Heart left ventricle (tissue), 13 donors: ENCODE measurements around the gene NELL1.

ENCODE experiments used
- CTCF ChIP-seq, 12 donors: fragments of 200-600 bp; sonication (generic) in 4 of 12; IDR thresholded peaks; one replicate each; pipeline versions ENCODE4 v1.5.0 to v1.8.0; 2018 to 2022; ENCODE audit warnings: antibody characterized with exemption in 12 of 12, mild to moderate bottlenecking in 5 of 12
- POLR2A ChIP-seq, 2 donors: fragments of 450-650 bp; IDR thresholded peaks; one replicate each; pipeline ENCODE4 v1.6.1; 2017; ENCODE audit warnings: antibody characterized with exemption in 2 of 2, mild to moderate bottlenecking in 2 of 2, moderate library complexity in 2 of 2
- donor health status: ischemic (EF 13 %, LVEDD 7.1; RV severe dilation, severe dysfunction).
- donor health status: DM: no; HTN: yes; CAD: no.
- donor health status: DM: no; HTN: no; CAD: no.
- donor health status: ischemic (EF 25% LVEDD 6.9; RV normal size, moderate dysfunction).
- donor health status: ischemic (EF 25% LVEDD 5.7; RV mildly dilated, moderate dysfunction).
- donor health status: ischemic (EF 35%, LVEDD 5.7; RV mildly dilated, moderate dysfunction).
- donor health status: nonischemic (EF 11% LVEDD 7.7; RV severe dilation, severe dysfunction).
- donor health status: DM: yes; HTN: yes; CAD: no.
- donor health status: PGD.
- donor health status: ischemic (EF 29% LVEDD 5.4; RV normal size, mild dysfunction).
- donor health status: nonischemic (EF 23%, LVEDD 6.1; RV moderate dilation, normal function).

DNA sequence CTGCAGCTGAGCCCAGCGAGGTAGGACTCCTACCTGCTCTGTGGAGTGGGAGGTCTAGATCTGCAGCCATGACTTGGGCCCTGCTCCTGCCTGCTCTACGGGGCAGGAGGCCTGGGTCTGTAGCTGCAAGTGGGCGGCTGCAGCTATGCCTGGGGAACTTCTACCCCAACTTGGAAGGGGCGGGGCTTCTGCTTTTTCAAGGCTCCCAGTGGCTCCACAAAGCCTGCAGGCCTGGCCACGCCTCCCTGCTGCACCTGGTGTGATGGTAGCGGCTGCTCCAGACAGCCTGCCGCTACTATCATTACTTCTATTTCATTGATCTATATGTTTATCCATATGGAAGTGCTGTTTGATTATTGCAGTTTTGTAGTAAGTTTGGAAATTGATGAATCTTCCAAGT lies 121.2 kb downstream of the NELL1 start:
- TF ChIP-seq CTCF (IDR thresholded peaks at IDR 0.05): no peak
- TF ChIP-seq POLR2A (IDR thresholded peaks at IDR 0.05): no peak
